ENCODE data around the gene BRMS1L. TPM values are rescaled to one million over a fixed set of nuclear protein-coding genes. Genes with fewer than 3 reads are reported as not detected.

The BRMS1L gene
- total RNA-seq, 1 donor from 2014 or later, result 5.5 TPM

DNA sequence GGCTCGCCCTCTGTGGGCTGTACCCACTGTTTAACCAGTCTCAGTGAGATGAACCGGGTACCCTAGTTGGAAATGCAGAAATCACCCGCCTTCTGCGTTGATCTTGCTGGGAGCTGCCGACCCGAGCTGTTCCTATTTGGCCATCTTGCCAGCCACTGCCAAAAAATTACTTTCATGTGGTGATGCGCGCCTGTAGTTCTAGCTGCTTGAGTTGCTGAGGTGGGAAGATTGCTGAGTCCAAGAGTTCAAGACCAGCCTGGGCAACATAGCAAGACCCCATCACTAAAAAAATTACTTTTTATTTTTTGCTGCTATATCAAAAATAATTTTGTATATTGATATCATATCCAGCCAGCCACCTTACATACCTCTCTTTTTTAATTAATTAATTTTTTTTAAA, 18.4 kb downstream of the BRMS1L start:
- ATAC-seq, result no peak
- TF ChIP-seq, protein P1, sequence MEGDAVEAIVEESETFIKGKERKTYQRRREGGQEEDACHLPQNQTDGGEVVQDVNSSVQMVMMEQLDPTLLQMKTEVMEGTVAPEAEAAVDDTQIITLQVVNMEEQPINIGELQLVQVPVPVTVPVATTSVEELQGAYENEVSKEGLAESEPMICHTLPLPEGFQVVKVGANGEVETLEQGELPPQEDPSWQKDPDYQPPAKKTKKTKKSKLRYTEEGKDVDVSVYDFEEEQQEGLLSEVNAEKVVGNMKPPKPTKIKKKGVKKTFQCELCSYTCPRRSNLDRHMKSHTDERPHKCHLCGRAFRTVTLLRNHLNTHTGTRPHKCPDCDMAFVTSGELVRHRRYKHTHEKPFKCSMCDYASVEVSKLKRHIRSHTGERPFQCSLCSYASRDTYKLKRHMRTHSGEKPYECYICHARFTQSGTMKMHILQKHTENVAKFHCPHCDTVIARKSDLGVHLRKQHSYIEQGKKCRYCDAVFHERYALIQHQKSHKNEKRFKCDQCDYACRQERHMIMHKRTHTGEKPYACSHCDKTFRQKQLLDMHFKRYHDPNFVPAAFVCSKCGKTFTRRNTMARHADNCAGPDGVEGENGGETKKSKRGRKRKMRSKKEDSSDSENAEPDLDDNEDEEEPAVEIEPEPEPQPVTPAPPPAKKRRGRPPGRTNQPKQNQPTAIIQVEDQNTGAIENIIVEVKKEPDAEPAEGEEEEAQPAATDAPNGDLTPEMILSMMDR (IDR thresholded peaks at IDR 0.05), result no peak
- H3K36me3 ChIP-seq, result peaks cover 44% of the 10 kb centered on the region

DNA sequence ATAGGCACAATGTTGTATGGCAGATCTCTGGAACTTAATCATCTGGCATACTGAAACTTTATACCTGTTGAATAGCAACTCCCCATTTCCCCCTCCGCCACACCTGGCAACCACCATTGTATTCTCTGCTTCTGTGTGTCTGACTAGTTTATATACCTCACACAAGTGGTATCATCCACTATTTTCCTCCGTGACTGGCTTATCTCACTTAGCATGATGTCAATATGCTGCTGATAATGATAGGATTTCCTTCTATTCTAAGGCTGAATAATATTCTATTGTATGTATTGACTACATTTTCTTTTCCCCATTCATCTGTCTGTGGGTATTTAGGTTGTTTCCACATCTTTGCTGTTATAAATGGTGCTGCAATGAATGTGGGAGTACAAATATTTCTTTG, 21.5 kb downstream of the BRMS1L start:
- ATAC-seq (no peak), DNase-seq (no peak)
- TF ChIP-seq, protein P1 (IDR thresholded peaks at IDR 0.05), result no peak
- Histone ChIP-seq H3K9me3 (peaks cover 2% of the 10 kb centered on the region), H3K27ac (no peak overlapping the region), H3K36me3 (peaks cover 43% of the 10 kb centered on the region), H3K27me3 (ENCODE audit: low read depth) (no peaks in the 10 kb centered on the region), H3K4me1 (no peaks in the 10 kb centered on the region), H3K4me3 (no peak overlapping the region)
- intact Hi-C loops (cut with DNase I), result no loop called here

More for the DNA sequence above, 18.4 kb downstream of the BRMS1L start:
- Histone ChIP-seq H3K27me3 (ENCODE audit: low read depth) (no peaks in the 10 kb centered on the region), H3K9me3 (peaks cover 21% of the 10 kb centered on the region), H3K4me3 (no peak overlapping the region), H3K27ac (no peak overlapping the region), H3K4me1 (no peaks in the 10 kb centered on the region)
- no peak for DNase-seq
- intact Hi-C loops (cut with DNase I), result no loop called here

DNA sequence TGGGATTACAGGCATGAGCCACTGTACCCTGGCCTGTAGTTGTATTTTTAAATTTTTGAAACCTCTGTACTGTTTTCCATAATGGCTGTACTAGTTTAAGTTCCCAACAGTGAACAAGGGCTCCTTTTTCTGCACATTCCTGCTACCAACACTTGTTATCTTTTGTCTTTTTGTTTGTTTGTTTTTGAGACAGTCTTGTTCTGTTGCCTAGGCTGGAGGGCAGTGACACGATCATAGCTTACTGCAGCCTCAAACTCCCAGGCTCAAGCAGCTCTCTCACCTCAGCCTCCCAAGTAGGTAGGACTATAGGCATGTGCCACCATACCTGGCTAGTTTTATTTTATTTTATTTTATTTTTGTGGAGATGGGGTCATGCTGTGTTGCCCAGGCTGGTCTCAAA, 23.0 kb downstream of the BRMS1L start:
- TF ChIP-seq, protein P1 (IDR thresholded peaks at IDR 0.05), result no peak

DNA sequence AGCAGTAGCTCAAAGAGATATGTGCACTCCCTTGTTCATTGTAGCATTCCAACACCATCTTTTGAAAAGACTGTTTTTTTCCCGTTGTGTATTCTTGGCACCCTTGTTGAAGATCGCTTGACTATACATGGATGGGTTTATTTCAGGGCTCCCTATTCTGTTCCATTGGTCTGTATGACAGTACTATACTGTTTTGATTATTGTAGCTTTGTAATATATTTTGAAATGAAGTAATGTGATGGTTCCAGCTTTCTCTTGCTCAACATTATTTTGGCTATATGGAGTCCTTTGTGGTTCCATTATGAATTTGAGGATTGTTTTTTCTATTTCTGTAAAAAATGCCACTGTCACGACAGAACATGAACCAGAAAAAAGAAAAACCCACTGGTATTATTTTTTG, 25.7 kb downstream of the BRMS1L start:
- intact Hi-C loops (cut with DNase I), result no loop called here
- Histone ChIP-seq H3K4me3 (no peak overlapping the region), H3K27ac (no peak overlapping the region), H3K36me3 (peaks cover 18% of the 10 kb centered on the region), H3K4me1 (no peaks in the 10 kb centered on the region), H3K27me3 (ENCODE audit: low read depth) (no peaks in the 10 kb centered on the region), H3K9me3 (no peaks in the 10 kb centered on the region)
- DNase-seq (no peak), ATAC-seq (no peak)
- TF ChIP-seq, protein P1 (IDR thresholded peaks at IDR 0.05), result no peak

More for the DNA sequence above, 23.0 kb downstream of the BRMS1L start:
- Histone ChIP-seq H3K27ac (no peak overlapping the region), H3K36me3 (peaks cover 28% of the 10 kb centered on the region), H3K27me3 (ENCODE audit: low read depth) (no peaks in the 10 kb centered on the region), H3K4me1 (no peaks in the 10 kb centered on the region), H3K4me3 (no peak overlapping the region), H3K9me3 (no peaks in the 10 kb centered on the region)
- ATAC-seq, result no peak
- DNase-seq, result no peak
- intact Hi-C loops (cut with DNase I), result no loop called here

DNA sequence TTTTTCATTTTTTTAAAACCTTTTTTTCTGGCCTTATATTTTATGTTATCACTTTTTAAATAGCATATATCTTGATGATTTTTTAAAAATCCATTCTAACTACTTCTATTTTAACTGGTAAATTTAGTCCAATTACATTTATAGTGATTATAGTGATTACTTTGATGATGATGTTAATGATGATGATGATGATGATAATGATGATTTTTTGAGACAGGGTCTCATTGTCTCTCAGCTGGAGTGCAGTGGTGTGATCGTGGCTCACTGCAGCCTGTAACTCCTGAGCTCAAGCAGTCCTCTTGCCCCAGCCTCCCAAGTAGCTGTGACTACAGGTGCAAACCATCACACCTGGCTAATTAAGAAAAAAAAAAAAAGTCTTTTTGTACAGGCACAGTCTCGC, 27.1 kb downstream of the BRMS1L start:
- TF ChIP-seq, protein P1 (IDR thresholded peaks at IDR 0.05), result no peak
- intact Hi-C loops (cut with DNase I), result no loop called here
- Histone ChIP-seq H3K27ac (no peak overlapping the region), H3K4me3 (no peak overlapping the region), H3K4me1 (no peaks in the 10 kb centered on the region), H3K36me3 (peaks cover 8% of the 10 kb centered on the region), H3K27me3 (ENCODE audit: low read depth) (no peaks in the 10 kb centered on the region), H3K9me3 (no peaks in the 10 kb centered on the region)
- ATAC-seq (no peak), DNase-seq (no peak)
